ENCODE data around the gene PNMA6E. TPM values are rescaled to one million over a fixed set of nuclear protein-coding genes. Genes with fewer than 3 reads are reported as not detected.

Gene PNMA6E
- total and polyA plus RNA-seq, 9 of the 15 experiments (the other 6 are each of a cell fraction or from before 2014, with no cell fraction given), result 0.03 TPM; not detected in 8

DNA sequence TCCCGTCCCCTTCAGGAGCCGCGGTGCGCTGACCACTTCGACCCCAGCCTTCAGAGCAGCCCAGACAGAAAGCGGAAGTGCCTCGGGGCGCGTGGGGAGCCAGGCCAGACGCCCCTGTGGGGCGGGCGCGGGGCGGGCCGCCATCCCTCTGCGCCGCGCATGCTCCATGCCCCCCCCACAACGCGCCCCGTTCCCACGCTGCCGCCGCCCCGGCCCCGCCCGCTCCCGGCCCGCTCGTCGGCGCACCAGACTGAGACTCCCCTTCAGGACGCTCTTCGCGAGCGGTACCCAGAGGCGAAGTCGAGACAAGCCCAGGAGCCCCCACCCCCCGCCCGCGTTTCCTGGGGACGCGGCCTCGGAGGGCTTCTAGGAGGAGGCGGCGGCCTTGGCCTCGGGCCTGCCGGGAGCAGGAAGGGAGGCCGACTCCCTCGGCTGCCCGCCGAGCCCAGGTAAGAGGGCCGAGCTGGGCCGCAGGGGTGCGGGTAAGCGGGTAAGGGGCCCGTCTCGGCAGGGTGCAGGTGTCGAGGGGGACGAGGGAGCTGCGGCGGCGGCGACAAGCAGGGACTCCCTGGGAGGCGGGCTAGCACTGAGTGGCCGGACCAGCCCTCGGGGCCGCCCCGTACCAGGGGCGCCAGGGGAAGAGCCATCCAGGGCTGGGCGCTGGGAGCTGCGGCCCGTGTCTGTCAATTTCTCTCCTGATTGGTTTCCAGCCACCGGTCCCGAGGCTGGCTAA lies 10.3 kb upstream of the PNMA6E start, which contains the start of gene ZFP92 (continued):
- TF ChIP-seq, protein P1, sequence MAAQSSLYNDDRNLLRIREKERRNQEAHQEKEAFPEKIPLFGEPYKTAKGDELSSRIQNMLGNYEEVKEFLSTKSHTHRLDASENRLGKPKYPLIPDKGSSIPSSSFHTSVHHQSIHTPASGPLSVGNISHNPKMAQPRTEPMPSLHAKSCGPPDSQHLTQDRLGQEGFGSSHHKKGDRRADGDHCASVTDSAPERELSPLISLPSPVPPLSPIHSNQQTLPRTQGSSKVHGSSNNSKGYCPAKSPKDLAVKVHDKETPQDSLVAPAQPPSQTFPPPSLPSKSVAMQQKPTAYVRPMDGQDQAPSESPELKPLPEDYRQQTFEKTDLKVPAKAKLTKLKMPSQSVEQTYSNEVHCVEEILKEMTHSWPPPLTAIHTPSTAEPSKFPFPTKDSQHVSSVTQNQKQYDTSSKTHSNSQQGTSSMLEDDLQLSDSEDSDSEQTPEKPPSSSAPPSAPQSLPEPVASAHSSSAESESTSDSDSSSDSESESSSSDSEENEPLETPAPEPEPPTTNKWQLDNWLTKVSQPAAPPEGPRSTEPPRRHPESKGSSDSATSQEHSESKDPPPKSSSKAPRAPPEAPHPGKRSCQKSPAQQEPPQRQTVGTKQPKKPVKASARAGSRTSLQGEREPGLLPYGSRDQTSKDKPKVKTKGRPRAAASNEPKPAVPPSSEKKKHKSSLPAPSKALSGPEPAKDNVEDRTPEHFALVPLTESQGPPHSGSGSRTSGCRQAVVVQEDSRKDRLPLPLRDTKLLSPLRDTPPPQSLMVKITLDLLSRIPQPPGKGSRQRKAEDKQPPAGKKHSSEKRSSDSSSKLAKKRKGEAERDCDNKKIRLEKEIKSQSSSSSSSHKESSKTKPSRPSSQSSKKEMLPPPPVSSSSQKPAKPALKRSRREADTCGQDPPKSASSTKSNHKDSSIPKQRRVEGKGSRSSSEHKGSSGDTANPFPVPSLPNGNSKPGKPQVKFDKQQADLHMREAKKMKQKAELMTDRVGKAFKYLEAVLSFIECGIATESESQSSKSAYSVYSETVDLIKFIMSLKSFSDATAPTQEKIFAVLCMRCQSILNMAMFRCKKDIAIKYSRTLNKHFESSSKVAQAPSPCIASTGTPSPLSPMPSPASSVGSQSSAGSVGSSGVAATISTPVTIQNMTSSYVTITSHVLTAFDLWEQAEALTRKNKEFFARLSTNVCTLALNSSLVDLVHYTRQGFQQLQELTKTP (IDR thresholded peaks at IDR 0.05; ENCODE audit: low read depth in 1 of 2, partially characterized antibody in 2 of 2), result no peak
- TF ChIP-seq, protein P2, sequence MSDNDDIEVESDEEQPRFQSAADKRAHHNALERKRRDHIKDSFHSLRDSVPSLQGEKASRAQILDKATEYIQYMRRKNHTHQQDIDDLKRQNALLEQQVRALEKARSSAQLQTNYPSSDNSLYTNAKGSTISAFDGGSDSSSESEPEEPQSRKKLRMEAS (CRISPR knock-in tag; IDR thresholded peaks at IDR 0.05), result peak; percentile 65
- TF ChIP-seq PTBP1 (IDR thresholded peaks at IDR 0.05; ENCODE audit: low read depth, low read length), result peak; percentile 28; the same call in 1 of the 2 replicates
- no peak for TF ChIP-seq ZNF354B (CRISPR knock-in tag; IDR thresholded peaks at IDR 0.05)
- no peak for TF ChIP-seq POLR2H (tag; IDR thresholded peaks at IDR 0.05; ENCODE audit: low read depth)
- TF ChIP-seq CBX2 (IDR thresholded peaks at IDR 0.05; ENCODE audit: insufficient read depth, low read length, poor library complexity, severe bottlenecking), result no peak
- no peak for TF ChIP-seq HMG20A (CRISPR knock-in tag; conservative IDR thresholded peaks at IDR 0.05)
- TF ChIP-seq ZBTB17 (CRISPR knock-in tag; IDR thresholded peaks at IDR 0.05), result no peak
- TF ChIP-seq EP300 (IDR thresholded peaks at IDR 0.05; ENCODE audit: low read length), result no peak
- no peak for TF ChIP-seq ZNF217 (CRISPR knock-in tag; IDR thresholded peaks at IDR 0.05)
- TF ChIP-seq, protein P3, sequence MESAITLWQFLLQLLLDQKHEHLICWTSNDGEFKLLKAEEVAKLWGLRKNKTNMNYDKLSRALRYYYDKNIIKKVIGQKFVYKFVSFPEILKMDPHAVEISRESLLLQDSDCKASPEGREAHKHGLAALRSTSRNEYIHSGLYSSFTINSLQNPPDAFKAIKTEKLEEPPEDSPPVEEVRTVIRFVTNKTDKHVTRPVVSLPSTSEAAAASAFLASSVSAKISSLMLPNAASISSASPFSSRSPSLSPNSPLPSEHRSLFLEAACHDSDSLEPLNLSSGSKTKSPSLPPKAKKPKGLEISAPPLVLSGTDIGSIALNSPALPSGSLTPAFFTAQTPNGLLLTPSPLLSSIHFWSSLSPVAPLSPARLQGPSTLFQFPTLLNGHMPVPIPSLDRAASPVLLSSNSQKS (CRISPR knock-in tag; IDR thresholded peaks at IDR 0.05), result no peak
- TF ChIP-seq, protein P4, sequence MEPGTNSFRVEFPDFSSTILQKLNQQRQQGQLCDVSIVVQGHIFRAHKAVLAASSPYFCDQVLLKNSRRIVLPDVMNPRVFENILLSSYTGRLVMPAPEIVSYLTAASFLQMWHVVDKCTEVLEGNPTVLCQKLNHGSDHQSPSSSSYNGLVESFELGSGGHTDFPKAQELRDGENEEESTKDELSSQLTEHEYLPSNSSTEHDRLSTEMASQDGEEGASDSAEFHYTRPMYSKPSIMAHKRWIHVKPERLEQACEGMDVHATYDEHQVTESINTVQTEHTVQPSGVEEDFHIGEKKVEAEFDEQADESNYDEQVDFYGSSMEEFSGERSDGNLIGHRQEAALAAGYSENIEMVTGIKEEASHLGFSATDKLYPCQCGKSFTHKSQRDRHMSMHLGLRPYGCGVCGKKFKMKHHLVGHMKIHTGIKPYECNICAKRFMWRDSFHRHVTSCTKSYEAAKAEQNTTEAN (CRISPR knock-in tag; IDR thresholded peaks at IDR 0.05), result no peak
- no peak for TF ChIP-seq SRSF9 (IDR thresholded peaks at IDR 0.05; ENCODE audit: borderline replicate concordance, low read depth, low read length)
- TF ChIP-seq EP400 (IDR thresholded peaks at IDR 0.05), result no peak; the same call in 1 of the 2 replicates
- peak; percentile 48; the same call in 1 of the 2 replicates for TF ChIP-seq ZBTB7A (IDR thresholded peaks at IDR 0.05; ENCODE audit: borderline replicate concordance, control insufficient read depth, low read depth, low read length)
- TF ChIP-seq NCOA2 (IDR thresholded peaks at IDR 0.05; ENCODE audit: partially characterized antibody in 2 of 2), result no peak
- TF ChIP-seq SOX6 (IDR thresholded peaks at IDR 0.05), result no peak
- TF ChIP-seq ZNF445 (CRISPR knock-in tag; IDR thresholded peaks at IDR 0.05; ENCODE audit: low read depth), result no peak
- TF ChIP-seq BRCA1 (IDR thresholded peaks at IDR 0.05), result no peak
- TF ChIP-seq BRCA1 (CRISPR knock-in tag; IDR thresholded peaks at IDR 0.05), result no peak
- TF ChIP-seq SAFB2 (IDR thresholded peaks at IDR 0.05; ENCODE audit: borderline replicate concordance, low read depth, low read length, severe bottlenecking), result no peak
- TF ChIP-seq HDAC1 (IDR thresholded peaks at IDR 0.05), result peak in 1 of 2 experiments; percentile 13; a peak in 1 of 4 replicates
- TF ChIP-seq PRMT5 (CRISPR knock-in tag; IDR thresholded peaks at IDR 0.05), result no peak

All from K562 (cell line).